BE2C (cell line): Measurements from ENCODE around the gene C5orf47.

Experiments used
- DNase-seq: peaks from one replicate; pipeline ENCODE4 v3.0.0-alpha.2; 2020
- H3K27me3 ChIP-seq: fragments of 250-450 bp; sonication (Bioruptor Pico); 2 replicates; pipeline ENCODE4 v1.5.1; 2020; ENCODE audit warnings: mild to moderate bottlenecking
- H3K36me3 ChIP-seq: fragments of 250-450 bp; sonication (Bioruptor Pico); 2 replicates; pipeline ENCODE4 v1.5.1; 2020; ENCODE audit warnings: mild to moderate bottlenecking
- H3K4me1 ChIP-seq: fragments of 250-450 bp; sonication (Bioruptor Pico); 2 replicates; pipeline ENCODE4 v1.5.1; 2020
- H3K4me3 ChIP-seq: 2 replicates; pipeline ENCODE4 v1.5.1; 2011; ENCODE audit warnings: low read depth, low read length
- H3K9me3 ChIP-seq: fragments of 250-450 bp; sonication (Bioruptor Pico); 2 replicates; pipeline ENCODE4 v1.5.1; 2020
- CTCF ChIP-seq: IDR thresholded peaks from 2 replicates; pipeline ENCODE4 v1.5.1; 2012; ENCODE audit warnings: mild to moderate bottlenecking, low read depth, low read length

The C5orf47 gene

GRCh38 chr5:173945160-173945559 lies 43.8 kb upstream of the C5orf47 start:
- H3K4me3 ChIP-seq = no peak overlapping the region
- H3K36me3 ChIP-seq = peaks cover 28% of the 10 kb centered on the region
- no peak for DNase-seq

GRCh38 chr5:173946323-173946722 lies 42.6 kb upstream of the C5orf47 start:
- no peak overlapping the region for H3K4me3 ChIP-seq
- DNase-seq = no peak
- H3K4me1 ChIP-seq = no peaks in the 10 kb centered on the region; the same call in 1 of the 2 replicates
- peaks cover 35% of the 10 kb centered on the region for H3K36me3 ChIP-seq
- no peak for TF ChIP-seq CTCF
- no peaks in the 10 kb centered on the region for H3K27me3 ChIP-seq
- H3K9me3 ChIP-seq = no peaks in the 10 kb centered on the region

More at GRCh38 chr5:173945160-173945559, 43.8 kb upstream of the C5orf47 start:
- Histone ChIP-seq H3K27me3 (no peaks in the 10 kb centered on the region), H3K9me3 (no peaks in the 10 kb centered on the region), H3K4me1 (no peaks in the 10 kb centered on the region; the same call in none of the 2 replicates)
- TF ChIP-seq CTCF = no peak

- peaks cover 3% of the 10 kb centered on the region; the same call in 1 of the 2 replicates for H3K4me1 ChIP-seq
- peaks cover 57% of the 10 kb centered on the region for H3K36me3 ChIP-seq
- TF ChIP-seq CTCF = no peak
- H3K9me3 ChIP-seq = no peaks in the 10 kb centered on the region
- H3K4me3 ChIP-seq = no peak overlapping the region
- no peaks in the 10 kb centered on the region for H3K27me3 ChIP-seq
- DNase-seq = no peak
Observed at GRCh38 chr5:173950829-173951228, 38.1 kb upstream of the C5orf47 start.

GRCh38 chr5:173953528-173954090 lies 35.4 kb upstream of the C5orf47 start:
- no peak for DNase-seq

GRCh38 chr5:173954671-173955521 lies 34.1 kb upstream of the C5orf47 start:
- H3K27me3 ChIP-seq = no peaks in the 10 kb centered on the region
- no peak for DNase-seq
- H3K36me3 ChIP-seq = peaks cover 48% of the 10 kb centered on the region
- H3K4me1 ChIP-seq = peaks cover 3% of the 10 kb centered on the region; the same call in 1 of the 2 replicates
- no peaks in the 10 kb centered on the region for H3K9me3 ChIP-seq
- H3K4me3 ChIP-seq = no peak overlapping the region
- no peak for TF ChIP-seq CTCF

More at GRCh38 chr5:173953528-173954090, 35.4 kb upstream of the C5orf47 start:
- no peak for TF ChIP-seq CTCF
- Histone ChIP-seq H3K4me3 (no peak overlapping the region), H3K4me1 (peaks cover 3% of the 10 kb centered on the region; the same call in 1 of the 2 replicates), H3K9me3 (no peaks in the 10 kb centered on the region), H3K27me3 (no peaks in the 10 kb centered on the region), H3K36me3 (peaks cover 48% of the 10 kb centered on the region)

- Histone ChIP-seq H3K4me3 (no peak overlapping the region), H3K36me3 (peaks cover 5% of the 10 kb centered on the region), H3K9me3 (no peaks in the 10 kb centered on the region), H3K4me1 (no peaks in the 10 kb centered on the region), H3K27me3 (no peaks in the 10 kb centered on the region)
- no peak for TF ChIP-seq CTCF
- DNase-seq = no peak
Observed at GRCh38 chr5:173960986-173961385, 28.0 kb upstream of the C5orf47 start.
